A673 (cell line): ENCODE results near the gene ZBP1. TPM values are rescaled to one million over a fixed set of nuclear protein-coding genes. Genes with fewer than 3 reads are reported as not detected.

Experiments
- BruUV-seq: library from RNA; stranded (reverse); fragments of 400-500 nt; replicated peaks from 2 replicates; lab custom pipeline; 2021; lab: Mats Ljungman, UMichigan
- CTCF ChIA-PET: fragments of 300-600 bp; sonication (Branson Sonifier 250); formaldehyde crosslinking; loops from one replicate; lab custom pipeline; 2022; ENCODE audit warnings: antibody characterized with exemption; lab: Charles Lee
- POLR2A ChIA-PET: fragments of 300-600 bp; sonication (Branson Sonifier 250); formaldehyde crosslinking; loops from one replicate; lab custom pipeline; 2022; ENCODE audit warnings: antibody characterized with exemption; ENCODE audit not compliant: low non-redundant PET; lab: Charles Lee
- DNase-seq: peaks from one replicate; pipeline ENCODE4 v3.0.0-alpha.2; 2015; ENCODE audit warnings: low spot score
- H3K27ac ChIP-seq: fragments of 200-600 bp; sonication (generic); 2 replicates; pipeline ENCODE4 v1.5.1; 2016; ENCODE audit warnings: mixed run types, low read depth, mild to moderate bottlenecking, mixed read lengths, antibody characterized with exemption, low read length; ENCODE audit not compliant: poor library complexity, severe bottlenecking
- H3K27me3 ChIP-seq: fragments of 200-600 bp; sonication (generic); replicated peaks from 2 replicates; pipeline ENCODE4 v1.6.1; 2017; ENCODE audit warnings: mixed run types, low read depth, mild to moderate bottlenecking, mixed read lengths, antibody characterized with exemption, low read length; ENCODE audit not compliant: insufficient read depth, poor library complexity
- H3K36me3 ChIP-seq: fragments of 200-600 bp; sonication (generic); 2 replicates; pipeline ENCODE4 v1.6.1; 2016; ENCODE audit warnings: mixed run types, mild to moderate bottlenecking, mixed read lengths, antibody characterized with exemption, low read length; ENCODE audit not compliant: insufficient read depth, poor library complexity, severe bottlenecking
- H3K4me1 ChIP-seq: fragments of 200-600 bp; sonication (generic); 2 replicates; pipeline ENCODE4 v1.6.1; 2017; ENCODE audit warnings: mixed run types, mild to moderate bottlenecking, mixed read lengths, antibody characterized with exemption, low read length; ENCODE audit not compliant: insufficient read depth, poor library complexity, severe bottlenecking
- H3K4me3 ChIP-seq: fragments of 200-600 bp; sonication (generic); 2 replicates; pipeline ENCODE4 v1.5.1; 2016; ENCODE audit warnings: low read depth, mixed run types, mild to moderate bottlenecking, mixed read lengths, low read length; ENCODE audit not compliant: poor library complexity, severe bottlenecking
- H3K9me3 ChIP-seq: fragments of 200-600 bp; sonication (generic); 2 replicates; pipeline ENCODE4 v1.6.1; 2016; ENCODE audit warnings: mixed run types, low read depth, mild to moderate bottlenecking, mixed read lengths, antibody characterized with exemption, low read length; ENCODE audit not compliant: poor library complexity, severe bottlenecking
- CTCF ChIP-seq: fragments of 300-800, 200-600 bp; sonication (generic); conservative IDR thresholded peaks from 2 replicates; pipeline ENCODE4 v1.5.1; 2017; ENCODE audit warnings: low read depth, mild to moderate bottlenecking, antibody characterized with exemption, low read length, moderate library complexity, mixed read lengths
- EZH2 ChIP-seq: fragments of 200-600 bp; sonication (generic); IDR thresholded peaks from 2 replicates; pipeline ENCODE4 v1.6.1; 2017; ENCODE audit warnings: borderline replicate concordance, low read depth, mild to moderate bottlenecking, mixed read lengths, antibody characterized with exemption, low read length; ENCODE audit not compliant: poor library complexity, severe bottlenecking
- intact Hi-C: fragments of 100-400 bp; cut with micrococcal nuclease; formaldehyde crosslinking; loops from one replicate; pipeline ENCODE4 v1.10.0; 2022; ENCODE audit not compliant: unreplicated experiment
- total RNA-seq: library from RNA; stranded (reverse); gene quantifications from 2 replicates; pipeline ENCODE4 v1.2.3, GENCODE V29; 2021

ZBP1 gene
- total RNA-seq, 1 experiment from 2014 or later: not detected

GRCh38 chr20:57651881-57652605 is 31.8 kb upstream of the ZBP1 start:
- BruUV-seq: no TSS peak
- intact Hi-C loops: no loop called here
- H3K36me3 ChIP-seq: peaks cover 3% of the 10 kb centered on the region
- no peak for TF ChIP-seq EZH2
- TF ChIP-seq CTCF: no peak
- no peak for DNase-seq
- H3K4me3 ChIP-seq: no peak overlapping the region
- CTCF ChIA-PET: no interaction called here
- POLR2A ChIA-PET: no interaction called here
- H3K27ac ChIP-seq: no peak overlapping the region
- no peaks in the 10 kb centered on the region for H3K27me3 ChIP-seq
- no peaks in the 10 kb centered on the region for H3K9me3 ChIP-seq
- H3K4me1 ChIP-seq: no peaks in the 10 kb centered on the region

GRCh38 chr20:57650756-57651483 is 30.7 kb upstream of the ZBP1 start:
- TF ChIP-seq CTCF (no peak), EZH2 (no peak)
- ChIA-PET CTCF (no interaction called here), POLR2A (no interaction called here)
- Histone ChIP-seq H3K36me3 (peaks cover 3% of the 10 kb centered on the region), H3K27me3 (no peaks in the 10 kb centered on the region), H3K4me1 (no peaks in the 10 kb centered on the region), H3K4me3 (no peak overlapping the region), H3K27ac (no peak overlapping the region), H3K9me3 (no peaks in the 10 kb centered on the region)
- DNase-seq: no peak
- intact Hi-C loops: no loop called here
- no TSS peak for BruUV-seq

- no peaks in the 10 kb centered on the region for H3K27me3 ChIP-seq
- no peaks in the 10 kb centered on the region for H3K4me1 ChIP-seq
- intact Hi-C loops: no loop called here
- ChIA-PET POLR2A (no interaction called here), CTCF (no interaction called here)
- H3K36me3 ChIP-seq: peaks cover 3% of the 10 kb centered on the region
- TF ChIP-seq EZH2 (no peak), CTCF (no peak)
- no TSS peak for BruUV-seq
- H3K9me3 ChIP-seq: no peaks in the 10 kb centered on the region
- H3K4me3 ChIP-seq: no peak overlapping the region
- H3K27ac ChIP-seq: no peak overlapping the region
- no peak for DNase-seq
Observed at GRCh38 chr20:57650266-57650665, 30.0 kb upstream of the ZBP1 start.
